Right atrium auricular region (tissue), 2 donors: Measurements from ENCODE around the gene DAZL. TPM values are rescaled to one million over a fixed set of nuclear protein-coding genes. Genes with fewer than 3 reads are reported as not detected.

Source experiments
- DNase-seq: peaks from one replicate; pipeline ENCODE4 v3.0.0-alpha.2; 2019; ENCODE audit warnings: low spot score
- H3K27ac ChIP-seq, 2 donors: fragments of 200-600 bp; sonication (generic); 1 replicate in 1 of 2; 2 replicates in 1 of 2; pipeline ENCODE4 v1.5.1; 2016 to 2019
- H3K27me3 ChIP-seq, 2 donors: fragments of 200-600 bp; sonication (generic); one replicate each; pipeline versions ENCODE4 v1.5.1 to v1.6.0; 2017 to 2019
- H3K36me3 ChIP-seq: fragments of 200-600 bp; sonication (generic); one replicate; pipeline ENCODE4 v1.5.1; 2016
- H3K4me1 ChIP-seq, 2 donors: fragments of 200-600 bp; sonication (generic); one replicate each; pipeline versions ENCODE4 v1.5.1 to v1.6.0; 2017 to 2019
- H3K4me3 ChIP-seq, 2 donors: fragments of 200-600 bp; sonication (generic); 1 replicate in 1 of 2; 2 replicates in 1 of 2; pipeline ENCODE4 v1.5.1; 2017 to 2019; ENCODE audit warnings: mild to moderate bottlenecking in 1 of 2, moderate library complexity in 1 of 2
- H3K9me3 ChIP-seq, 2 donors: fragments of 200-600 bp; sonication (generic); one replicate each; pipeline ENCODE4 v1.5.1; 2019
- total RNA-seq, 2 donors: library from RNA; depleted of rRNA; stranded (reverse); fragments of >200 nt; gene quantifications; one replicate each; pipeline ENCODE4 v1.1.0, GENCODE V29; 2016
- TF ChIP-seq, protein P1 (sequence below), 2 donors: fragments of 200-600 bp; sonication (generic); IDR thresholded peaks; one replicate each; pipeline ENCODE4 v1.5.1; 2019; ENCODE audit warnings: antibody characterized with exemption in 2 of 2

DAZL gene
- total RNA-seq, 2 donors from 2014 or later = not detected

DNA sequence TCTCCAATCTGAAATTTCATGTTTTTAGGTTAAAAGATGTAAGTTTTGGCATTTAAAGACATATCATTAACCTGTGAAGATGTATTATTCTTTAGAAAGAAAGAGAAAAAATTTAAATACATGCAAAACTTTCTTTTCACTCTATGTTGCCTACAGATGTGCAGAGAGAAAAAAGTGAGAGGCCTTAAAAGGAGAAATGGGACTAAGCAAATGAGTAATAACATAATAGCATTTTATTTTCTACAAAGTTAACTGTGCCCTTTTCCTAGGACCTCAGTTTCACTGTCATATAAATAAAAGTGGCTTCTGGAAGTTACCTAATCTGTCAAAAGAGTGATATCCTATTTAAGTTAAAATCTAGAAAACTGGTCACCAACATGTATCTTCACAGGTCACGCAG, 16.1 kb downstream of the DAZL start:
- H3K27ac ChIP-seq = no peak overlapping the region
- DNase-seq = no peak
- no peak overlapping the region for H3K4me3 ChIP-seq
- H3K9me3 ChIP-seq = no peaks in the 10 kb centered on the region
- no peaks in the 10 kb centered on the region for H3K4me1 ChIP-seq
- H3K36me3 ChIP-seq = no peaks in the 10 kb centered on the region
- no peaks in the 10 kb centered on the region for H3K27me3 ChIP-seq
- TF ChIP-seq, protein P1, sequence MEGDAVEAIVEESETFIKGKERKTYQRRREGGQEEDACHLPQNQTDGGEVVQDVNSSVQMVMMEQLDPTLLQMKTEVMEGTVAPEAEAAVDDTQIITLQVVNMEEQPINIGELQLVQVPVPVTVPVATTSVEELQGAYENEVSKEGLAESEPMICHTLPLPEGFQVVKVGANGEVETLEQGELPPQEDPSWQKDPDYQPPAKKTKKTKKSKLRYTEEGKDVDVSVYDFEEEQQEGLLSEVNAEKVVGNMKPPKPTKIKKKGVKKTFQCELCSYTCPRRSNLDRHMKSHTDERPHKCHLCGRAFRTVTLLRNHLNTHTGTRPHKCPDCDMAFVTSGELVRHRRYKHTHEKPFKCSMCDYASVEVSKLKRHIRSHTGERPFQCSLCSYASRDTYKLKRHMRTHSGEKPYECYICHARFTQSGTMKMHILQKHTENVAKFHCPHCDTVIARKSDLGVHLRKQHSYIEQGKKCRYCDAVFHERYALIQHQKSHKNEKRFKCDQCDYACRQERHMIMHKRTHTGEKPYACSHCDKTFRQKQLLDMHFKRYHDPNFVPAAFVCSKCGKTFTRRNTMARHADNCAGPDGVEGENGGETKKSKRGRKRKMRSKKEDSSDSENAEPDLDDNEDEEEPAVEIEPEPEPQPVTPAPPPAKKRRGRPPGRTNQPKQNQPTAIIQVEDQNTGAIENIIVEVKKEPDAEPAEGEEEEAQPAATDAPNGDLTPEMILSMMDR (IDR thresholded peaks at IDR 0.05) = no peak

DNA sequence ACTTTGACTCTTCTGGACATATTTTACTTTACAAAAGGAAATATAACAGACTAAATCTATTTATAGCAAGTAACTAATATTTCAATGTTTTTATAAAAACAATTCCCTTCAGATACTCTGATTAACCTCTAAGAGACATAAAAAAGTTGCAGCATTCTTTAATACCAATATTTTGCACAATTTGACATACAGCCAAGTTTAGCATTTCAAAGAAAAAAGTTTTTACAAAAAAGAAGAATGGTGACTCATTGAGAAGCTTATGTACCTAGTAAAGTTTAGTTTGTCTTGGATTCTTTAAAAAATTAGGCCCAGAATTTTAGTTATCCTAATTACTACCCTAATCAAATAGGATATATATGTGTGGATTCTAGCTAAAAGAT, 17.6 kb downstream of the DAZL start:
- no peak for DNase-seq
- no peaks in the 10 kb centered on the region for H3K27me3 ChIP-seq
- no peak overlapping the region for H3K4me3 ChIP-seq
- H3K27ac ChIP-seq = no peak overlapping the region
- TF ChIP-seq, protein P1 (IDR thresholded peaks at IDR 0.05) = no peak
- H3K9me3 ChIP-seq = no peaks in the 10 kb centered on the region
- H3K4me1 ChIP-seq = no peaks in the 10 kb centered on the region
- H3K36me3 ChIP-seq = no peaks in the 10 kb centered on the region

DNA sequence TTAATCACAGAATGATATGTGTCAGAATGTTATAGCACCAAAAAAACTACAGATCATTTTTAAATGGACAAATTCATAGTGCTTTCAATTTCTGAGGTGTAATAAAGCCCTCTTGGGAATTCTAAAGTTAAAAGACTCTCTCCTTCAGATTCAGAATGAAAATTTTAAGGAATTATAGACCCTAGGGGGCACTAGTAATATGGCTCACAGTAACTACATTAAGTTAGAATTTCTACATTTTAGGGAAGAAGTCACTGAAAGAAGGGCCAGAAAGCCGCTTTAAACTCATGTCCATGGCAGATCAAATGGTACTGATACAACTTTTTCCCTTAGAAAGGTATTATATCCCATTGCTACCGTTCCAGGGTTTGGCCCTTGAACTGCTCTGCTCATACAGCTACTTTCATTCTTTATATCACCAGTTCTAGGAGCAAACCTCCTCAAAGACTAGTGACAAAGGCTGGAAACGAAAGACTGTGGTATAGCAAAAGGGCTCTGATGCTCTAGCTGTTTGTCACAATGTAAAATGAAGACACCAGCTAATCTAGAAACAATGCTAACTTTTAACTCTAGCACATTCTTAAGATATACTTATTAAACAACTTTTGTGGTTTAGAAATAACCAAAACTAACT, 18.1 kb downstream of the DAZL start:
- H3K9me3 ChIP-seq = no peaks in the 10 kb centered on the region
- no peaks in the 10 kb centered on the region for H3K27me3 ChIP-seq
- TF ChIP-seq, protein P1 (IDR thresholded peaks at IDR 0.05) = no peak
- no peaks in the 10 kb centered on the region for H3K4me1 ChIP-seq
- DNase-seq = no peak
- no peak overlapping the region for H3K4me3 ChIP-seq
- no peak overlapping the region for H3K27ac ChIP-seq
- H3K36me3 ChIP-seq = no peaks in the 10 kb centered on the region

DNA sequence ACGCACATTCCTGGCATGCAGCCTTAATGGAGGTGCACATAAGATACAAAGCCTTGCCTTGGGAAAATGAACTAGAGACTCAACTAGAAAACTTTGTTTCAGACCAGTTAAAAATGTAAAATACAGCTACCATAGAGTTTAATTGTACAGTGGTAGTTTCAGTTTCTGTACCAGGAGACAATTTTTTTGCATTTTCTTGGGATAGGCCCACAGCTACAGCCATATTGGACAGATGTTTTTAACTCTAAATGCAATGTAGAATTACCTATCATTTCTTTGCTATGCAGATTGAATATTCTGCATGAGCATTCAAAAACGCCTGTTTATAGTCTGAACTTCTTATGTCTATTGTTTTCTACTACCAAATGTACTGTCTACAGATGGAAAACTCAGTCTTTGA, 20.3 kb downstream of the DAZL start:
- TF ChIP-seq, protein P1 (IDR thresholded peaks at IDR 0.05) = no peak
- DNase-seq = no peak
- no peaks in the 10 kb centered on the region for H3K36me3 ChIP-seq
- H3K4me3 ChIP-seq = no peak overlapping the region
- no peak overlapping the region for H3K27ac ChIP-seq
- H3K27me3 ChIP-seq = no peaks in the 10 kb centered on the region
- H3K4me1 ChIP-seq = no peaks in the 10 kb centered on the region
- no peaks in the 10 kb centered on the region for H3K9me3 ChIP-seq

DNA sequence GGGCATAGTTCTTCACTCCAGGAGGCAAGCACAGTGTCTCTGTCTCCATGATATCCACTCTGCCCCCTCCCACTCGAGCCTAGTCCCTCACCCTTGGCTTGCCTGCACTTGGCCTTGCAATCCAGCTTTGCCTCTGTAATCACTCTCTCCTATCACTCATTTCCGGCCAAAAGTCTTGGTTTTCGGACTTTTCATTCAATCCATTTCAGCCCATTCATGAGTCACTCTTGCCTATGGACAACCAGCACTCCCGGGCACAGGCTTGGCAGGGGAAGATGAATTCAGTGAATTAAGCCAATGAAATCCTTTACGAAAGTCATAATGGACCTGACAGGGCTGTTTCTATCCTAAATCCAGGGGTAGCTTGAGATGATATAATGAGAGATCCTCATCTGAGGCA, 21.7 kb downstream of the DAZL start:
- Histone ChIP-seq H3K9me3 (no peaks in the 10 kb centered on the region), H3K27ac (no peak overlapping the region), H3K4me1 (no peaks in the 10 kb centered on the region), H3K27me3 (no peaks in the 10 kb centered on the region), H3K36me3 (no peaks in the 10 kb centered on the region), H3K4me3 (no peak overlapping the region)
- no peak for DNase-seq
- TF ChIP-seq, protein P1 (IDR thresholded peaks at IDR 0.05) = no peak

DNA sequence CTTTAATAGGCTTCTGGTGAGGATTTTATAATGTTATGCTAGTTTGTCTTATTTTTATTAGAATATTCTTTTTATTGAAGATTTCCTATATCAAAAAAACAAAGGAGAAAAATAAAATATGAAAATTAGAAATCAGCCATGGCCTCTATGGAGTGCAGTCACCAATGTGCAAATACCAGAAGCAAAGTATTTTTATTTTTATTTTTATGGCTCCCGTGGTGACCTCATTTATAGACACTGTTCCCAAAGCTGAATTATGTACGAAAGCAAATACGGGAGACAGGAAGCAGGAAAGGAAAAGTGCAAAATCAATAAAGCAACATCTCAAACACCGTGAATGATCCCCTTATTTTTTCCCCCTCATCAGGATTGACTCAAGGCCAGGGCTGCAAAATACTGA, 35.1 kb downstream of the DAZL start:
- Histone ChIP-seq H3K9me3 (no peaks in the 10 kb centered on the region), H3K27ac (no peak overlapping the region), H3K4me1 (no peaks in the 10 kb centered on the region), H3K4me3 (no peak overlapping the region), H3K27me3 (no peaks in the 10 kb centered on the region), H3K36me3 (no peaks in the 10 kb centered on the region)
- DNase-seq = no peak
- TF ChIP-seq, protein P1 (IDR thresholded peaks at IDR 0.05) = no peak
